Endothelial cell of umbilical vein (primary cell): Measurements from ENCODE around the gene IQCN. TPM values are rescaled to one million over a fixed set of nuclear protein-coding genes. Genes with fewer than 3 reads are reported as not detected.

Source experiments
- BruUV-seq: library from RNA; stranded (reverse); fragments of 400-500 nt; replicated peaks from 2 replicates; lab custom pipeline; 2021; lab: Mats Ljungman, UMichigan
- CTCF ChIA-PET: fragments of 300-600, 350-600 bp; sonication (Branson Sonifier 250); formaldehyde crosslinking; loops from one replicate; lab custom pipeline; 2021; ENCODE audit warnings: antibody characterized with exemption, inconsistent platforms; lab: Charles Lee
- POLR2A ChIA-PET: fragments of 300-600, 350-600 bp; sonication (Branson Sonifier 250); formaldehyde crosslinking; loops from one replicate; lab custom pipeline; 2021; ENCODE audit warnings: antibody characterized with exemption, inconsistent platforms; lab: Charles Lee
- DNase-seq: peaks from one replicate; pipeline ENCODE4 v3.0.0-alpha.2; 2011; ENCODE audit warnings: low read depth, low spot score
- FAIRE-seq: peaks from 2 replicates; lab custom pipeline; 2011; peaks lifted over from hg19 to GRCh38; lab: Jason Lieb, UNC
- H2AFZ ChIP-seq: 2 replicates; pipeline ENCODE4 v1.6.0; 2012; ENCODE audit warnings: low read depth, low read length, control low read depth, inconsistent platforms
- H3K27ac ChIP-seq: 2 replicates; pipeline ENCODE4 v1.5.1; 2011; ENCODE audit warnings: low read depth, mild to moderate bottlenecking, control low read depth, low read length, moderate library complexity; ENCODE audit not compliant: insufficient read depth
- H3K27me3 ChIP-seq, 2 experiments: 2 replicates each; pipeline versions ENCODE4 v1.6.0 to v1.6.1; 2011; ENCODE audit warnings: low read length in 2 of 2, mixed read lengths in 1 of 2; ENCODE audit not compliant: control insufficient read depth in 2 of 2, insufficient read depth in 2 of 2
- H3K36me3 ChIP-seq, 2 experiments: 2 replicates in 1 of 2; 3 replicates in 1 of 2; pipeline ENCODE4 v1.5.1; 2011; ENCODE audit warnings: low read length in 2 of 2, mild to moderate bottlenecking in 1 of 2, moderate library complexity in 1 of 2; ENCODE audit not compliant: control insufficient read depth in 2 of 2, insufficient read depth in 2 of 2; ENCODE audit errors: extremely low read depth in 1 of 2
- H3K4me1 ChIP-seq: 3 replicates; pipeline ENCODE4 v1.5.1; 2011; ENCODE audit warnings: mild to moderate bottlenecking, low read length; ENCODE audit not compliant: control insufficient read depth, insufficient read depth; ENCODE audit errors: extremely low read depth
- H3K4me2 ChIP-seq: 2 replicates; pipeline ENCODE4 v1.6.1; 2011; ENCODE audit warnings: low read length, control low read depth, mixed read lengths; ENCODE audit not compliant: insufficient read depth
- H3K4me3 ChIP-seq, 3 experiments: fragments of 200-600 bp in 1 of 3; sonication (generic), shearing (Covaris generic) in 1 of 3; replicated peaks in 1 of 3; 2 replicates each; pipeline ENCODE4 v1.5.1; 2011 to 2016; ENCODE audit warnings: control low read depth in 3 of 3, low read length in 3 of 3, mild to moderate bottlenecking in 2 of 3, inconsistent platforms in 1 of 3, low read depth in 1 of 3, moderate library complexity in 1 of 3; ENCODE audit not compliant: insufficient read depth in 1 of 3
- H3K79me2 ChIP-seq: 2 replicates; pipeline ENCODE4 v1.6.0; 2012; ENCODE audit warnings: low read length, inconsistent platforms; ENCODE audit not compliant: control insufficient read depth, insufficient read depth
- H3K9ac ChIP-seq: replicated peaks from 2 replicates; pipeline ENCODE3; 2011; ENCODE audit warnings: low read length, control low read depth; ENCODE audit not compliant: insufficient read depth; ENCODE audit errors: extremely low read depth
- H3K9me1 ChIP-seq: replicated peaks from 3 replicates; pipeline ENCODE4 v1.6.0; 2011; ENCODE audit warnings: mild to moderate bottlenecking, low read length; ENCODE audit not compliant: control insufficient read depth, insufficient read depth; ENCODE audit errors: extremely low read depth
- H3K9me3 ChIP-seq: replicated peaks from 2 replicates; pipeline ENCODE4 v1.5.1; 2012; ENCODE audit warnings: low read length, inconsistent platforms; ENCODE audit not compliant: control insufficient read depth, insufficient read depth
- H4K20me1 ChIP-seq: replicated peaks from 2 replicates; pipeline ENCODE3; 2011; ENCODE audit warnings: mild to moderate bottlenecking, low read length; ENCODE audit not compliant: control insufficient read depth, insufficient read depth; ENCODE audit errors: extremely low read depth
- CTCF ChIP-seq, 2 donors: IDR thresholded peaks; 1 replicate in 1 of 2; 2 replicates in 1 of 2; pipeline ENCODE4 v1.5.1; 2011; ENCODE audit warnings: low read length in 2 of 2, mild to moderate bottlenecking in 2 of 2, moderate library complexity in 2 of 2, control low read depth in 1 of 2, inconsistent platforms in 1 of 2, low read depth in 1 of 2; ENCODE audit not compliant: insufficient read depth in 1 of 2; ENCODE audit errors: extremely low read depth in 1 of 2
- EZH2 ChIP-seq: IDR thresholded peaks from 2 replicates; pipeline ENCODE4 v1.6.1; 2012; ENCODE audit warnings: borderline replicate concordance, low read depth, mild to moderate bottlenecking, moderate library complexity, low read length, inconsistent platforms; ENCODE audit not compliant: severe bottlenecking
- FOS ChIP-seq: IDR thresholded peaks from 2 replicates; pipeline ENCODE4 v1.6.1; 2011; ENCODE audit warnings: mild to moderate bottlenecking, low read length, moderate library complexity, borderline replicate concordance; ENCODE audit not compliant: insufficient read depth
- GATA2 ChIP-seq: IDR thresholded peaks from 2 replicates; pipeline ENCODE4 v1.7.0; 2011; ENCODE audit warnings: low read depth, mild to moderate bottlenecking, moderate library complexity, mixed read lengths, low read length; ENCODE audit not compliant: insufficient read length, insufficient read depth
- JUN ChIP-seq: IDR thresholded peaks from 2 replicates; pipeline ENCODE4 v1.6.1; 2011; ENCODE audit warnings: borderline replicate concordance, low read depth; ENCODE audit not compliant: insufficient read length, insufficient read depth
- MAX ChIP-seq: IDR thresholded peaks from 2 replicates; pipeline ENCODE4 v1.6.1; 2011; ENCODE audit not compliant: insufficient read depth, insufficient read length
- MYC ChIP-seq: IDR thresholded peaks from one replicate; pipeline ENCODE4 v1.6.1; 2011; ENCODE audit warnings: mild to moderate bottlenecking, low read depth, low read length
- POLR2A ChIP-seq: IDR thresholded peaks from 2 replicates; pipeline ENCODE4 v1.6.1; 2012; ENCODE audit warnings: low read depth, mild to moderate bottlenecking, control low read depth, low read length
- POLR2AphosphoS5 ChIP-seq: IDR thresholded peaks from 2 replicates; pipeline ENCODE4 v1.6.1; 2012; ENCODE audit warnings: low read depth, mild to moderate bottlenecking, control low read depth, low read length, moderate library complexity; ENCODE audit not compliant: insufficient read depth
- dilution Hi-C: fragments of 300-500 bp; cut with MboI; formaldehyde crosslinking; loops from one replicate; pipeline ENCODE4 v1.15.0; 2019; ENCODE audit warnings: low sequenced_read_pairs; ENCODE audit not compliant: extremely low pct_ligation_motif_present
- intact Hi-C: fragments of 100-400 bp; cut with micrococcal nuclease; formaldehyde crosslinking; loops from one replicate; pipeline ENCODE4 v1.10.0; 2022
- polyA plus RNA-seq, 4 experiments: library from polyadenylated mRNA; depleted of rRNA in 3 of 4; stranded (reverse) in 3 of 4; unstranded in 1 of 4; fragments of >200 nt; gene quantifications; 2 replicates each; pipeline versions ENCODE4 v1.2.1 to v1.2.3, GENCODE V29; 2011 to 2012; ENCODE audit warnings: missing spikeins in 1 of 4
- total RNA-seq: library from RNA; stranded (reverse); gene quantifications from 2 replicates; pipeline ENCODE4 v1.2.3, GENCODE V29; 2021

The IQCN gene
- total and polyA plus RNA-seq, 2 donors (not counting 3 experiments of a cell fraction or from before 2014, with no cell fraction given): 1.5 to 3.0 TPM

GRCh38 chr19:18259893-18260292 lies 14.4 kb downstream of the IQCN start:
- intact Hi-C loops: no loop called here
- H3K36me3 ChIP-seq: no peaks in the 10 kb centered on the region
- H3K79me2 ChIP-seq: no peaks in the 10 kb centered on the region
- no peak overlapping the region for H3K9ac ChIP-seq
- ChIA-PET POLR2A (no interaction called here), CTCF (interaction anchor here (0.6 to 2.5 kb wide), 2 partner anchors 8 to 18 kb away, joined by 4 to 14 read pairs; no protein-coding TSS in a partner anchor)
- FAIRE-seq (no peak), DNase-seq (no peak)
- no peak overlapping the region for H3K4me2 ChIP-seq
- H3K9me3 ChIP-seq: no peaks in the 10 kb centered on the region
- no peak overlapping the region for H2AFZ ChIP-seq
- H3K27me3 ChIP-seq: peaks cover 0 to 1% of the 10 kb centered on the region in 2 experiments
- H3K4me3 ChIP-seq: no peak overlapping the region
- H3K4me1 ChIP-seq: no peaks in the 10 kb centered on the region
- no peaks in the 10 kb centered on the region for H4K20me1 ChIP-seq
- no peak overlapping the region for H3K27ac ChIP-seq
- TF ChIP-seq MYC (no peak), JUN (no peak), GATA2 (no peak), FOS (no peak), EZH2 (no peak), MAX (no peak), POLR2AphosphoS5 (no peak), POLR2A (no peak), CTCF (IDR thresholded peaks at IDR 0.05; ENCODE audit: extremely low read depth in 1 of 2, insufficient read depth in 1 of 2, low read depth in 1 of 2, low read length in 2 of 2) (no peak)
- dilution Hi-C loops: no loop called here
- no peaks in the 10 kb centered on the region for H3K9me1 ChIP-seq
- BruUV-seq: no TSS peak
